Large intestine (tissue), 3 donors: ENCODE measurements around the gene KRT32. TPM values are rescaled to one million over a fixed set of nuclear protein-coding genes. Genes with fewer than 3 reads are reported as not detected.

ENCODE experiments used
- DNase-seq, 2 donors: peaks; one replicate each; pipeline versions ENCODE4 v3.0.0 to v3.0.0-alpha.2; 2013
- H3K27ac ChIP-seq: one replicate; pipeline ENCODE4 v1.5.1; 2013; ENCODE audit warnings: low read length
- H3K27me3 ChIP-seq: 2 replicates; pipeline ENCODE4 v1.6.1; 2013; ENCODE audit warnings: low read length; ENCODE audit not compliant: control insufficient read depth, insufficient read depth
- H3K36me3 ChIP-seq: 2 replicates; pipeline ENCODE4 v1.6.1; 2013; ENCODE audit warnings: low read length; ENCODE audit not compliant: control insufficient read depth, insufficient read depth
- H3K4me1 ChIP-seq: one replicate; pipeline ENCODE4 v1.6.1; 2013; ENCODE audit warnings: low read length; ENCODE audit not compliant: control insufficient read depth, insufficient read depth
- H3K4me3 ChIP-seq: one replicate; pipeline ENCODE4 v1.5.1; 2013; ENCODE audit warnings: low read length
- H3K9me3 ChIP-seq: one replicate; pipeline ENCODE4 v1.6.1; 2013; ENCODE audit warnings: mild to moderate bottlenecking, low read depth, low read length, moderate library complexity; ENCODE audit not compliant: control insufficient read depth
- WGBS: methylation state at CpG from one replicate; pipeline ENCODE4 v1.1.5; 2013; ENCODE audit warnings: low lambda C conversion rate; ENCODE audit not compliant: insufficient coverage; 5-methylcytosine and 5-hydroxymethylcytosine counted together
- polyA plus RNA-seq: library from polyadenylated mRNA; unstranded; fragments of 120-200 nt; gene quantifications from one replicate; pipeline ENCODE4 v1.2.1, GENCODE V29; 2013

Gene KRT32
- polyA plus RNA-seq, 1 donor, result not detected

GRCh38 chr17:41417576-41418015 is 49.6 kb downstream of the KRT32 start:
- Histone ChIP-seq H3K4me1 (no peaks in the 10 kb centered on the region), H3K4me3 (no peak overlapping the region), H3K36me3 (no peaks in the 10 kb centered on the region), H3K27me3 (no peaks in the 10 kb centered on the region), H3K27ac (no peak overlapping the region), H3K9me3 (no peaks in the 10 kb centered on the region)
- WGBS, result 86% methylated on average over 1 of the region's 4 CpGs
- DNase-seq, result no peak

- no CpG with 5 or more reads among the region's 6 CpGs for whole genome bisulfite sequencing
Measured at GRCh38 chr17:41417127-41417526, 50.1 kb downstream of the KRT32 start.

GRCh38 chr17:41416479-41416878 is 50.7 kb downstream of the KRT32 start:
- H3K4me1 ChIP-seq, result no peaks in the 10 kb centered on the region
- H3K9me3 ChIP-seq, result no peaks in the 10 kb centered on the region
- DNase-seq, result no peak
- no peaks in the 10 kb centered on the region for H3K36me3 ChIP-seq
- H3K27me3 ChIP-seq, result no peaks in the 10 kb centered on the region
- no peak overlapping the region for H3K4me3 ChIP-seq
- WGBS, result 88% methylated on average over 1 of the region's 5 CpGs
- H3K27ac ChIP-seq, result no peak overlapping the region

More at GRCh38 chr17:41417127-41417526, 50.1 kb downstream of the KRT32 start:
- H3K4me3 ChIP-seq, result no peak overlapping the region
- no peak for DNase-seq
- H3K27me3 ChIP-seq, result no peaks in the 10 kb centered on the region
- H3K9me3 ChIP-seq, result no peaks in the 10 kb centered on the region
- H3K36me3 ChIP-seq, result no peaks in the 10 kb centered on the region
- H3K27ac ChIP-seq, result no peak overlapping the region
- no peaks in the 10 kb centered on the region for H3K4me1 ChIP-seq

- 65% methylated on average over 2 of the region's 3 CpGs for whole genome bisulfite sequencing
- H3K36me3 ChIP-seq, result no peaks in the 10 kb centered on the region
- no peaks in the 10 kb centered on the region for H3K27me3 ChIP-seq
- H3K4me1 ChIP-seq, result no peaks in the 10 kb centered on the region
- H3K9me3 ChIP-seq, result no peaks in the 10 kb centered on the region
- no peak overlapping the region for H3K27ac ChIP-seq
- DNase-seq, result no peak
- no peak overlapping the region for H3K4me3 ChIP-seq
Measured at GRCh38 chr17:41415833-41416335, 51.3 kb downstream of the KRT32 start.

GRCh38 chr17:41415411-41415810 is 51.8 kb downstream of the KRT32 start:
- Histone ChIP-seq H3K9me3 (no peaks in the 10 kb centered on the region), H3K36me3 (no peaks in the 10 kb centered on the region), H3K27me3 (no peaks in the 10 kb centered on the region), H3K4me1 (no peaks in the 10 kb centered on the region), H3K27ac (no peak overlapping the region), H3K4me3 (no peak overlapping the region)
- WGBS, result no CpG with 5 or more reads among the region's 4 CpGs
- DNase-seq, result no peak

GRCh38 chr17:41413982-41414381 is 53.2 kb downstream of the KRT32 start:
- Histone ChIP-seq H3K36me3 (no peaks in the 10 kb centered on the region), H3K27me3 (no peaks in the 10 kb centered on the region), H3K4me1 (no peaks in the 10 kb centered on the region), H3K4me3 (no peak overlapping the region), H3K27ac (no peak overlapping the region), H3K9me3 (no peaks in the 10 kb centered on the region)
- DNase-seq, result no peak
- WGBS, result no CpG with 5 or more reads among the region's 2 CpGs

- H3K4me1 ChIP-seq, result no peaks in the 10 kb centered on the region
- no peaks in the 10 kb centered on the region for H3K27me3 ChIP-seq
- WGBS, result 69% methylated on average over 2 of the region's 5 CpGs
- H3K27ac ChIP-seq, result no peak overlapping the region
- DNase-seq, result no peak
- no peak overlapping the region for H3K4me3 ChIP-seq
- H3K36me3 ChIP-seq, result no peaks in the 10 kb centered on the region
- H3K9me3 ChIP-seq, result no peaks in the 10 kb centered on the region
Measured at GRCh38 chr17:41413353-41413957, 53.7 kb downstream of the KRT32 start.

- Histone ChIP-seq H3K9me3 (no peaks in the 10 kb centered on the region), H3K36me3 (no peaks in the 10 kb centered on the region), H3K27ac (no peak overlapping the region), H3K27me3 (peaks cover 1% of the 10 kb centered on the region), H3K4me1 (no peaks in the 10 kb centered on the region), H3K4me3 (no peak overlapping the region)
- WGBS, result no CpG with 5 or more reads among the region's 20 CpGs
- no peak for DNase-seq
Measured at GRCh38 chr17:41411072-41411840, 55.9 kb downstream of the KRT32 start.

Other genes with a start within 250 kb of the KRT32 start
- not detected for gene KRTAP9-2, start 240.7 kb downstream of the KRT32 start, polyA plus RNA-seq
- not detected for gene KRTAP9-3, start 234.9 kb downstream of the KRT32 start, polyA plus RNA-seq
- not detected for gene KRTAP9-8, start 229.4 kb downstream of the KRT32 start, polyA plus RNA-seq
- gene KRTAP9-4, start 217.7 kb downstream of the KRT32 start, polyA plus RNA-seq, result not detected
- not detected for gene KRTAP9-9, start 212.0 kb downstream of the KRT32 start, polyA plus RNA-seq
- not detected for gene KRTAP9-6, start 202.0 kb downstream of the KRT32 start, polyA plus RNA-seq
- not detected for gene KRTAP9-7, start 191.7 kb downstream of the KRT32 start, polyA plus RNA-seq
- gene KRTAP29-1, start 164.5 kb downstream of the KRT32 start, polyA plus RNA-seq, result not detected
- not detected for gene KRTAP16-1, start 158.1 kb downstream of the KRT32 start, polyA plus RNA-seq
- 0.07 TPM for gene KRTAP17-1, start 151.7 kb downstream of the KRT32 start, polyA plus RNA-seq
- not detected for gene KRT33A, start 116.6 kb downstream of the KRT32 start, polyA plus RNA-seq
- gene KRT33B, start 97.6 kb downstream of the KRT32 start, polyA plus RNA-seq, result not detected
- gene KRT34, start 85.1 kb downstream of the KRT32 start, polyA plus RNA-seq, result not detected
- gene KRT31, start 69.8 kb downstream of the KRT32 start, polyA plus RNA-seq, result not detected
- not detected for gene KRT37, start 42.8 kb downstream of the KRT32 start, polyA plus RNA-seq
- not detected for gene KRT38, start 26.4 kb downstream of the KRT32 start, polyA plus RNA-seq
- not detected for gene KRT35, start 13.8 kb upstream of the KRT32 start, polyA plus RNA-seq
- gene KRT36, start 22.5 kb upstream of the KRT32 start, polyA plus RNA-seq, result 0.03 TPM
- 0.94 TPM for gene KRT13, start 38.2 kb upstream of the KRT32 start, polyA plus RNA-seq
- 0.79 TPM for gene KRT15, start 51.5 kb upstream of the KRT32 start, polyA plus RNA-seq
- 81.9 TPM for gene KRT19, start 60.9 kb upstream of the KRT32 start, polyA plus RNA-seq
- gene KRT9, start 104.7 kb upstream of the KRT32 start, polyA plus RNA-seq, result not detected
- 0.07 TPM for gene KRT14, start 119.5 kb upstream of the KRT32 start, polyA plus RNA-seq
- gene KRT16, start 145.4 kb upstream of the KRT32 start, polyA plus RNA-seq, result not detected
- gene KRT17, start 157.2 kb upstream of the KRT32 start, polyA plus RNA-seq, result 1.1 TPM
- gene EIF1, start 221.5 kb upstream of the KRT32 start, polyA plus RNA-seq, result 791 TPM
- 0.28 TPM for gene GAST, start 244.9 kb upstream of the KRT32 start, polyA plus RNA-seq